GM18517 (cell line): ENCODE measurements around the gene YDJC.
A peak's percentile ranks its signal among the peaks of the same experiment; 100 is the strongest.
"Not testable (repeated sequence)": the region's sequence is repeated elsewhere in the genome, so short reads cannot be mapped to it uniquely, and the experiment has no call there.

ENCODE experiments used
- ATAC-seq: cut with Tn5 transposase; IDR thresholded peaks from one replicate; pipeline ENCODE4 v1.9.1; 2021; ENCODE audit warnings: mild to moderate bottlenecking, moderate library complexity; ENCODE audit not compliant: unreplicated experiment

The YDJC gene

GRCh38 chr22:21652010-21652546 is 22.3 kb upstream of the YDJC start:
- ATAC-seq = peak; percentile 76

- peak; percentile 19 for ATAC-seq
Observed at GRCh38 chr22:21651521-21652009, 21.7 kb upstream of the YDJC start.

DNA sequence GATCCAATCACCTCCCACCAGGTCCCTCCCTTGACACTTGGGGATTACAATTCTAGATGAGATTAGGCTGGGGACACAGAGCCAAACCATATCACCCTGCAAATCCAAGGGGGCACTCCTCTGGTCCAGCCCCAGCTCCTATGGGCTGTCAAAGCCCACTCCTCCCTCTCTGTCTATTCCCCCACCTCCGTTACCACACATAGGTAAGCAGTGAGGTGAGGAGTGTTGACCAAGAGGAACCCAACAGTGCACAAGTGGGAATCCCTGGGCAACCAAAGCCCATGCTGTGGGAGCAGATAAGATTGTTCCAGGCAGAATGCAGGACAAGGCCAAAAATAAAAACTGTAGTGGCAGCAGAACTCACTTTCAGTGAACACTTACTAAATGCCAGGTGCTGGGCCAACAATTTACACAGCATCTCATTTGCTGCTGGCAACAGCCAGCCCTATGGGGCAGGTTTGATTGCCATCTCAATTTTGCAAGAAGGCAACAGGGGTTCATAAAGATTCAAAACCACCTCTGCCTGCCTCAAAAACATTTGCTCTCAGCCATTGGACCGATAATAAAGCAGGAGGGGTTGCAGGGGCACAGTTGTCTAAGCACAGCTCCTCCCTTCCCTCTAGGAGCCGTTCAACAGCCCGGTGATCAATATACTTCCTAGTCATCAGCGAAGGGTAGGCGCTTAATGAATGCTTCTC is 21.1 kb upstream of the YDJC start:
- ATAC-seq = no peak

DNA sequence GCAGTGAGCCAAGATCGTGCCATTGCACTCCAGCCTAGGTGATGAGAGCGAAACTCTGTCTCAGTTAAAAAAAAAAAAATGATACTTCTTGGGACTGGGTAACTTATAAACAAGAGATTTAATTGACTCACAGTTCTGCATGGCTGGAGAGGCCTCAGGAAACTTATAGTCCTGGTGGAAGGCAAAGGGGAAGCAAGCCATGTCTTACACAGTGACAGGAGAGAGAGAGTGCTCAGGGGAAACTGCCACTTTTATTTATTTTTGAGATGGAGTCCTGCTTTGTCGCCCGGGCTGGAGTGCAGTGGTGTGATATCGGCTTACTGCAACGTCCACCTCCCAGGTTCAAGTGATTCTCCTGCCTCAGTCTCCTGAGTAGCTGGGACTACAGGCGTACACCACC is 20.5 kb upstream of the YDJC start:
- ATAC-seq = no peak

GRCh38 chr22:21646608-21647590 is 17.1 kb upstream of the YDJC start:
- ATAC-seq = no peak

- not testable (repeated sequence) for ATAC-seq
Observed at GRCh38 chr22:21645513-21645912, 15.7 kb upstream of the YDJC start.

DNA sequence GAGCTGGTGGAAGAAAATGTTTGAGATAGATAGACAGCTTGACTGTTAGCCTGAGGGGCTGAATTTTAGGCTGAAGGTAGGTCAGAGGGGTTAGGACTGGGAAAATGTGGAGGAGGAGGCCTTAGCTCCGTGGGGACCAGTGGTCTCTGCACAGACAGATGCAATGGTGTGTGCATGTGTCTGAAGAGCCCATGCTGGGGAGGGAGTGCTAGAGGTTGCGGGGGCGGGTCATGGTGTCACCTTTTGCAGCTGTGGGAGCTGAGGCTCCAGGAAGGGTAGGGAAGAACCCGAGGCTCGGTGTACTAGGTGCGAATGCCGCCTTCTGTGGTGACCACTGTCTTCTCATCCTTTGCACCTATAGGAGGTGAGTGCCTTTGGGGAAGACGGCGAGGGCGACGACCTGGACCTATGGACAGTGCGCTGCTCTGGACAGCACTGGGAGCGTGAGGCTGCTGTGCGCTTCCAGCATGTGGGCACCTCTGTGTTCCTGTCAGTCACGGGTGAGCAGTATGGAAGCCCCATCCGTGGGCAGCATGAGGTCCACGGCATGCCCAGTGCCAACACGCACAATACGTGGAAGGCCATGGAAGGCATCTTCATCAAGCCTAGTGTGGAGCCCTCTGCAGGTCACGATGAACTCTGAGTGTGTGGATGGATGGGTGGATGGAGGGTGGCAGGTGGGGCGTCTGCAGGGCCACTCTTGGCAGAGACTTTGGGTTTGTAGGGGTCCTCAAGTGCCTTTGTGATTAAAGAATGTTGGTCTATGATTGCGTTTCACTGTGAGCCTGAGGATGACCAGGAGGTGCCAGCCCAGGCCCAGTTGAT is 13.9 kb upstream of the YDJC start:
- ATAC-seq = no peak

DNA sequence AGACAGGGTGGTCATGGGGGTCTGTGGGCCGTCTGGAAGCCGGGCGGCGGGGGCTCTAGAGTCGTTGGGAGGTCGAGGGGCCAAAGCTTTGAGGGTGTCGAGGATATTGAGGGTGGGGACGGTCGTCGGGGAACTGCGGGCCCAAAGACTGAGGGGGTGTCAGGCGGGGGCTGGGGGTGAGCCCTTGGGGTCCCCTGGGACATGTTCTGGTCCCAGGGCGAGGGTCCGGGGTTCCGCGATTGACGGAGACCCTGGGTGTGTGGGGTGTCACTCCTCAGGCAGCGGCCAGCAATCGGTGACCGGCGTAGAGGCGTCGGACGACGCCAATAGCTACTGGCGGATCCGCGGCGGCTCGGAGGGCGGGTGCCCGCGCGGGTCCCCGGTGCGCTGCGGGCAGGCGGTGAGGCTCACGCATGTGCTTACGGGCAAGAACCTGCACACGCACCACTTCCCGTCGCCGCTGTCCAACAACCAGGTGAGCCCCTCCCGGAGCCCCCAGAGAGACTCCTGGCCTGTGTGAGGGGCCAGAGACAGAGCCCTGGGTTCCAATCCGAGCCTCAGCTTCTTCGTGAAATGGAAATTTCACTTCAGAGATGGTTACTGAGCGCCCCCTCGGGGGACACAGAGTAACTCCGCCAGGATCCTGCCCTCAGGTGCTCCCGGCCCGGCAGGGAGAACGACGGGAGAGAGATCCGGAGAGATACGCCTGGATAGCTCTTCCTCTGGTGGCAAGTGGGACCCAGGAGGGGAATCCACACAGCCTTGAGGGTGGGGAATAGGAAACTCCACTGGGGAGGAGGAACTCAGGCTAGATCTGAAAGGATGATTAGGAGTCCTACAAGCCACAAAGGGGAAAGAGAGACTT is 13.0 kb upstream of the YDJC start:
- ATAC-seq = no peak

DNA sequence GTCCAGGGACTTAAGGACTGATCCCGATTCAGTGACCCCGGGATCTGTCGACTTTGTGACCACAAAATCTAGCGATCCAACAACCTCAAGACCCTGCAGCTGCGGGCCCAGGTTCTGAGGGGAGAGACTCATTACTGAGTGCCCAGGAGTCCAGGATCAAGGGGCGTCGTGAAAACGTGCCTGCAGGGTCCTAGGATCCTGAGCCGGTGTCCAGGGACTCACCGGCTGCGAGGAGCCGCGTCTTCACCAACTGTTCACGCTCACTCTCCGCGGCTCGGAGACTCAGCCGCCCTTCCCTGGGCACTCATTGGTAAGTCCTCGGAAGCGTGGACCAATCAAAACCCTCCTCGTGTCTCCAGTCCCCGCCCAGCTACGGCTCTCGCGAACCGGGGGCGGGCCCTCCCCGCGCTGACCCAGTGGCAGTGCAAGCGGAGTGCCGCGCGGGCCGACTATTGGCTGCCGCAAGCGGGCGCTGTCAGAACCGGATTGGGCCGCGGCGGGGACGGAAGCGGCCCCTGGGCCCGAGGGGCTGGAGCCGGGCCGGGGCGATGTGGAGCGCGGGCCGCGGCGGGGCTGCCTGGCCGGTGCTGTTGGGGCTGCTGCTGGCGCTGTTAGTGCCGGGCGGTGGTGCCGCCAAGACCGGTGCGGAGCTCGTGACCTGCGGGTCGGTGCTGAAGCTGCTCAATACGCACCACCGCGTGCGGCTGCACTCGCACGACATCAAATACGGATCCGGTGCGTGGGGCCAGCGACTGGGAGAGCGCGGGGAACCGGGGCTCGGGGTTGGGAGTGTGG is 12.2 kb upstream of the YDJC start, which contains the start of gene SDF2L1:
Gene SDF2L1, plus strand, starts transcription at position 514 of the 795 bp plus-strand sequence. Its CDS starts 35 bp downstream, at position 549.
- peak; percentile 87 for ATAC-seq

GRCh38 chr22:21641417-21641788 is 11.6 kb upstream of the YDJC start:
- ATAC-seq = peak; percentile 10

- no peak for ATAC-seq
Observed at GRCh38 chr22:21640810-21641209, 11.0 kb upstream of the YDJC start.

DNA sequence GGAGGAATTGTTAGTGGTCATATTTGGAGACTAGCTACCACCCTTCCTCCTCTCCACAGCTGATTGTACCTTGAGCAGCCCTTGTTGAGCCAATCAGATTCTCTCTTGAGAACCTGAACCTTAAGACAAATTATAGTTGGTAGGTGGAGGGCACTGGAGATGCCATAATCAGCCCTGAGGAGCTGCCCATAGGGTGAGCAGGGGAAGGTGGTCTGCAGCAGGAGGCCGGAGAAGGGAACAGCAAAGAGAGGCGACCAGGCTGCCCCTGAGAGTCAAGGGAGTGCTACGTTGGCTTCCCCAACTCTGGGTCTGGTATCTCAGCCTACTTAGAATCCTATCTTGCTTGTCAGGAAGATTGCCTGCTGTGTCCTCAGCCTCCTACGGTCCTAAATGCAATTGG is 9.5 kb upstream of the YDJC start:
- no peak for ATAC-seq

- not testable (repeated sequence) for ATAC-seq
Observed at GRCh38 chr22:21637450-21637849, 7.6 kb upstream of the YDJC start.

- no peak for ATAC-seq
Observed at GRCh38 chr22:21636629-21637218, 6.9 kb upstream of the YDJC start.

DNA sequence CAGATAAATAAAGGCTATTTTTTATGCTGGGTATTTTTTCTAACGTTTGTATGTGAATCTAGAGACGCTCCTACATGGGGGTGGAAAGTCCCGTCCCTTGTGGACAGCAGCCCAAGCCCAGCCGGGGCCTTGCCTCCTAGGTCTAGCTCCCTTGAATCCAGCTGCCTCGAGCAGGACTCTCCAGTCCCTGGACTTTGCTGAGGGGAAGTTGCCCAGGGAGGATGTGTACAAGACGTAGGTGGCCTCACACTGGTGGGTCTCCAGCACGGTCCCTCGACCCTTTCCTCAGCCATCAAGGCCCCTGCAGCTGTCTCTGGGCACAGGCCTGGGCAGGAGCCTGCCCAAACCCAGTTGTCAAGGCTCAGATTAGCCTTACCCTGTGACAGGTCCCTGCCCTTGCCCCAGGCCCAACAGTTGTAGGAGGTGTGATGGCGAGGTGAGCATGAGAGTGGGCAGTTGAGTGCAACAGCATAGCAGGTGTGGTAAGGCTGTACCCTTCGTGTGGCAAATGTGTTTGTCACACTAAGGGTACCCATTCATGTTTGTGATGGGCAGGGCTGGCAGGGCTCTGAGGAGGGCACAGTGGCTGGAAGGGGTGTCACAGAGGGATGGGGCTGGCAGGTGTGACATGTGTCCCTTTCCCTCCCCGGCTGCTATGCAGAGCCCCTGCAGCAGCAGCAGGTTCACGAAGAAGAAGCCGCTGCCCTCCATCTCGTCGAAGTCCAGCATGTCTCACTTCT is 6.1 kb upstream of the YDJC start:
- no peak for ATAC-seq

DNA sequence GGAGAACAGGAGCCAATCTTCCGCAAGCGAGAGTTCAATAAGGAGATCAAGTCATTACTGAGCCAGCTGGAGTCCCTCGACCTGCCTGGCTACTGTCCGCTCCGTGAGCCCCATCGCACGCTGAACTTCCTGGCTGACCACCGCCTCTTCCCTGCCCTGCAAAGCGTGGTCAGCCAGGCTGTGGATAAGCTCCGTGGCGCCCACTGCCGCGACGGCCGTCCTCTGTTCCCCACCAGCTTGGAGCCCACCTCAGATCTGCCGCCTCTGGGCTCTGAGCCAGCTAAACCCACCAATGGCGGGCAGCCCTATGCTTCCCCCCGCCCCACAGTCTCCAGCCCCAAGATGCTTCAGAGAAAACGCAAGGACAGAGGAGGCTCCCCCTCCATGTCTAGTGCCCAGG is 5.0 kb upstream of the YDJC start:
- ATAC-seq = no peak

DNA sequence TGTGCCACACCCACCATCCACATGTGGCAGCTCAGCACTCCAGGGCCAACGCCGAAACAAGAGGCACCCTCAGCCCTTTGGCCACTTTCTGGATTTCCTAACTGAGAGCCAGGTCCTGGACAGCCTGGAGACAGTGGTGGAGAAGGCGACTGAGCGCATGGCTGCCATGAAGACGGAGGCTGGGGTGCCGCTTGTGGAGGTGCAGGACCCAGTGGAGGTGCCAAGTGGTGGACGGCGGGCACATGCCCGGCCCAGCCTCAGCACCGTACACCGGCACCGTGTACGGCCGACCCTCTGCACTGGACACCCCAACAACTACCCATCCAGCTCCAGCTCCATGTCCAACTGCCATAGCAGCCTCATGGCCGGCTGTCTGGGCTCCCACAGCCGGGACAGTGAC is 4.3 kb upstream of the YDJC start:
- ATAC-seq = no peak

DNA sequence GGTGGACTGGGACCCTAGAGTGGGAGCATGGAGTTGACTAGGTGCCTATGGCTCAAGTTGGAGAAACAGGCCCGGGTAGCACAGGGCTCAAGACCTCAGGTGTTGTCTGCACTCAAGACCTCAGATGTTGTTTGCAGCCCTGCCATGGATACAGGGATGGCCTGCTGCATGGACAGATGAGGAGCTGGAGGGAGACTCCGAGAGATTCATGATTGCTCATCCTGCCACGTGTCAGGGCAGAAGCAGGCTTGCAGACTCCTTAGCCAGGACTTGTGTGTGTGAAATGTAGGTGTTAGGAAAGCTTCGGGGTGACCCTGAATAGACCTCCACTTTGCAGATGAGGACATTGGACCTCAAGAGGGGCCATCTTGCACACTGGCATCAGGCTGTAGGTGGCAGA is 3.7 kb upstream of the YDJC start:
- no peak for ATAC-seq
